SIG-M5 treated with dmso at 0.1 percent for 504 hours (cell line): ENCODE measurements around the gene SEMA5A.

Experiments
- DNase-seq: peaks from one replicate; lab custom pipeline; 2025; ENCODE audit not compliant: unreplicated experiment; lab: John Stamatoyannopoulos, UW

The SEMA5A gene

DNA sequence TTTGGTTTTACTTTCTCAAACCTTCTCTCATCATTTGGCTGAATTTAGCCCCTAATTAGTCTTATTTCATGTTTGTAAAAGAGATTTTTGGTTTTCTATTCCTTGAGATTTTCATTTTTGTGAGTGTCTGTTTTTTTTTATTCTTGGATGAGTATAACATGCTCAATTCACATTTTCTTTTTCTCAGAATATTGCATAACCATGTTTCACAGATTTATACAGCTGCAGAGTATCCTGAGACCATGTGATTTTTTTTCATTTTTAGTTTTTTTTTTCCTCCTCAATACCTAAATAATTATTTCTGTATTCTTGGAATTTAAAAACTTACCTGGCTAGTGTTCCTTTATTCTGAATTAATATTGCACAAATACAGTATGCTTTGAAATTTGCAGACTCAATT lies 361.9 kb downstream of the SEMA5A start:
- DNase-seq = no peak

DNA sequence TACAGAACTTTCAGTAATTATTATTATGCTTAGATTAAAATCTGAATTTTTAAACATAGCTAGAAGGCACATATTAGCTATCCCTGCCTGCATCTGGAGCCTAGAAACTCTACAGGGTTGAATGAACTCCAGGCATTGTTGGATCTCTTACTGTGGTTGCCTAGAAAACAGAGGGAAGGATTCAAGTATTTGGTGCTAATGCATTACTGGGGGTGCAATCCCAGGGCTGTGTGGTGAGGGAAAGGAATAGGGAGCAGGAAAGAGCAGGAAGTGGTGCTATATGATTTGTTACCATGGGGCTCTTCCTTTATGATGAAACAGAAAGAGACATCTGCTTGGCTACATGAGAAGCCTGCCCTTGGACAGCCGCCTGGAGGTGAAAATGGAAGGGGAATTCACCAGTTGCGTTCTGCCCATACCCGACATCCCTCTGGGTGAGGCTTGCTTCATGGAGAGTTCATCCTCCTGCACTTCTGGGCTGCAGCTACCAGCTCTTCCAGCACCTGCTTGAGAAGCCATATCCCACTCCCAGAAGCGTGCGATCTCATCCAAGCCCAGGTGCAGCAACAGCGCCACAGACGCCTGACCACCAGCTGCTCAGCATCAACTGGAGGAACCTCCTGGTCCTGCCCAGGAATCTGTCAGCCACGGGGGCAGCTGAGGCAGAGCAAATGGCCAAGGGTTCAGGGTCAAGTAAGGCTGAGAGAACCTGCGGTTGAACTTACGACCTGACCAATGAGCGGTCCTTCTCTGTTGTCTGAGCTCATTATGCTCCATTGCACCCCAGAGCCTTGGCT lies 362.8 kb downstream of the SEMA5A start:
- DNase-seq = no peak

DNA sequence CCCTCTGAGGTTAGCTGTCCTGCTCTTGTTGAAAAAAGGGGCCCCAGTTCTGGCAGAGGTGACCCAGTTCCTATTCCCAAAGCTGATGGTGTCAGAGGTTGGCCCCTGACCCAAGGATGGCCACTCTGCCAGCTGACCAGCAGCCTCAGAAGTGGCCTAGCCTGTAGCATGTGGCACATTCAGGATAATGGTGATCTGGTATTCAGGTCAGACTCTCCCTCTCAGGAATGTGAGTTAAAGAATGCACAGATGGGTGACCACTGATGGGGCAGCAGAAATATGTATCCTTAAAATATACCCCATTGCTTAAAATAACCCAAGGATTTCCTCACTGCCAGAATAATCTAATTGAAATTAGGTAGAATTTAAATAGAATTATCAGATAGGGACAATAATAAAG lies 369.2 kb downstream of the SEMA5A start:
- no peak for DNase-seq

DNA sequence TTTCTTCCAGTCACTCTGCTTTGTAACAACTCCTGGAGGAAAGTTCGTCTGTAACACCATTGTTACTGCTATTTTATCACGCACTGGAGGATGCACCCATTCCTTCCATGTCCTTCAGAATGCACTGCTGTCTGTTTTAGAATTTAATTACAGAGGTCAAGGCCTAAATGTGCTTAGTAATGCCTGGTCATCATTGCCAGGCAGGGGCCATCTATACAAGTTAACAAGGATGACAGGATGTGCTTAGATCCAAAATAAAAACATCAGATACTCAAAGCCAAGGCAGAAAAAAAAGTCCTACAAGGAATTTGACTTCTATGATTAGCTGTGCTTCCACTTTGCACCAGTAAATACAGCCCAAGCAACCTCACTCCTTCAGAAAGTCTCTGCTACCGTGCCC lies 371.4 kb downstream of the SEMA5A start:
- no peak for DNase-seq

DNA sequence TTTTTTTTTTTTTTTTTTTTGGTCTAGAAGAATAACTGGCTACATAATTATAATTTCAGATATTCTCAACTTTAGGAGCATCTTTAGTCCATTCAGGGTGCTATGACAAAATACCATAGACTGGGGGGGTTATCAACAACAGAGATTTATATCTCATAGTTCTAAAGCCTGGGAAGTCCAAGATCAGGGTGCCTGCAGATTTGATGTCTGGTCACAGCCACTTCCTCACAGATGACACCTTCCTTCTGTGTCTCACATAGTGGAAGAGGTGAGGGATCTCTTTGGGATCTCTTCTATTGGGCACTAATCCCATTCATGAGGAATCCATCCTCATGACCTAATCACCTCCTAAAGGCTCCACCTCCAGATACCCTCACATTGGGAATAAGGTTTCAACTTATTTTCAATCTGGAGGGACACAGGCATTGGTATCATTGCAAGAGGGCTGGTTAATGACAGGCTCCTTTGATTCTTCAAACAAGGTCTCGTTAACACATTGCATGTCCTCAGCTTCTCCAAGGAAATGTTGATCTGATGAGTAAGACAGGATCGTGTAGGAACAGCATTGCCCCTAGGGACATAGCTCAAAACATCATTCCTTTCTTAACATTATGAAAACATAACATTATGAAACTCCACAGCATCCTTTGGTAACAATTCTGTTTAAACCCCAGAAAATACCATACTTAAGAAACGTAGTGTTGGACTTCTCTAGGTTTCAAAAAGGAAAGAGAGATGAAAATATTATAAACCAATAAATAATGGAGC lies 372.4 kb downstream of the SEMA5A start:
- no peak for DNase-seq

DNA sequence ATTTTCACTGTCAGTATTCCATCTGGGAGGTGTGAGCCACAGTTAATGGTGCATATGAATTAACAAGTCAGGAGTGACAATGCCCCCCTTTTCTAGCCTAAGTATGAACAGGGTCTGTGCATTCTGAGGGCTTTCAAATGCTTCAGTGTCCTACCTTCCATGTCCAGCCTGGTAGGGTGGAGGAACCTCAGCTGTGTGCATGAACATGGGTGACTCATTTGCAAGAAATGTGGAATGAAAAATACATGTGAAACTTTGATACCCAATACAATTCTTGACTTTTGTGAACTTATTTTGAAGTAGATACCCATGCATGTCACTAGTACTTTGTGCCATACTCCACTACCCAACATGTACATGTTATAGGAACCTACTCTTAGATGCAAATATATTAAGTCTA lies 375.8 kb downstream of the SEMA5A start:
- DNase-seq = no peak

DNA sequence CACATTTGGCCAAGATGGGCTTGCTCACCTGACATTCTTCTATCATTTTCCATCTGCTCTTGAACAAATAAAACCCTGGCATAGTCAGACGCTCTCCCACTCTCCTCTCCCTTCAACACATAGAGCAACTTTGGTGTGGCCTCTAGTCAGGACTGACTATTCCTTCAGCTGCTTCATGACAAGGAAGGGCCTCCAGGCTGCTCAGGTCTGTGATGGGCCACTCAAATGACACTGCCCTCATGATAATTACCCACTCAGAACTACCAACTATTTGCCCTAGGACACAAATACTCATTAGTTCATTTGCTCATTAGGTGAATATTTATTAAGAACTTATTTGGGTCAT lies 376.3 kb downstream of the SEMA5A start:
- no peak for DNase-seq

DNA sequence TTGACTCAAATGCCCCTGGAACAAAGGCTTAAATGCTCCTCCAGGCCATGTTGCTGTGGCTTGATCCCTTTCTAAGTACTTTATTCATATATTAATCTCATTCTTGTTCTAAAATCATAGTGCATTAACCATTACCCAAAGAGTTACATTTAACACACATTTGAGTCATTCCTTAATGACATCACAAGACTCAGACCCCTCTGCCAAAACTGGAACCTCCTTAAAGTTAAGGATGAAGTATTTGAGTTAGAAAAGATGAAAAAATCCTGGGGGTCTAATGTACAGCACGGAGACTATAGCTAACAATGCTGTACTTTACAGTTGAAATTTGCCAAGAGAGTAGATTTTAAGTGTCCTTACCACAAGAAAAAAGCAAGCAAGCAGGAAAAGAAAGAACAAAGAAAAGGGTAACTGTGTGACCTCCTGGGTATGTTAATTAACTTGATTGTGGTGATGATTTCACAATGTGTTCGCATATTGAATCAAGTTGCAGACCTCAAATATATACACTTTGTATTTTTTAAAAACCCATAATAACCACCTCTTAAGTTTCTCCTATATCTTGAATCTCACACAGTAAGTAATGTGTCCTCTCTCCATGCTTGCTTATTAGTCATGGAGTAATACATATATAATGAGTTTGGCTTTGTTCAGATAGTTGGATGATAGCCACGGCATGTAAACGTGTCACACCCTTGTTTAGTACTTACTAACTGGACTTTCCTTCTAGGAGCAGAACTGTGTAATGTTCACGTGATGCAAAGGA lies 376.9 kb downstream of the SEMA5A start:
- DNase-seq = no peak

DNA sequence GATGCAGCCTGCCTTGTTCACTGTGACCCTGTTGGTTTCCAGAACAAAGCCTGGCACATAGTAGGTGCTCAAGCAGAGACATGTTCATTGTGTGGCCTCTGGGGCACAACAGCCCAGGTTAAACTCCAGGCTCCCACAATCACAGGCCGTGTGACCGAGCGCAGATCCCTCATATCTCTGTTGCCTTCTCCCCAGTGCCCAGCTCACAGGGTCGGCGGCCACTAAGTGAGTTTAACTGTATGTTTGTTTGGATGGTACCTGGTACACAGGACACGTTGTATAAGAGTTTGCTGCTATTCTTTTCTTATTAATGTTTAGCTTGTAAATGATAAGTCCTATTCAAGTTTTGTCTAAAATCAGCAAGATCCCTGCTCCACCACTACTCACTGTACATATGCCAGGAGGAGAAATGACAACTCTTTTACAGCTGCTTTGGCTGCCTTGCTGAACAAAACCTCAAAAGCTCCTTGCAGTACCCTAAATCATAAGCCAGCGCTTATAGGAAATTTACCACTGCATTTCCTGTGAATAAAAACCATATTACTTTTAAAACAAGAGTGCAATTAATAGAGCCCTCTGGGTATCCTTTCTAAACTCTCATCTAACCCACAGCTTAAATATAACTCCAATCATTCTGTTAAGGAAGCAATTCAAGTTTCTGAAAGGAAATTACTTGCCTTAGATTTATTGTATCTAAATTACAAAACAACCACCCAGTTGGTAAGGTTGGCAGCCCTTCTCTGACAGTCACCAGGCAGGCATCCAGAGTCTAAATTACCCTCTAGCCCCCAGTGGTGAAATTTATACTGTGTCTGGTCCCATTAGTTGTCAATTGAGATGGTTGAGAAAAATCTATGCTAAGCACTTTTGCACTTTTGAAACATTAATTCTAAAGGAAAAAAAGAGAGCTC lies 379.4 kb downstream of the SEMA5A start:
- no peak for DNase-seq

DNA sequence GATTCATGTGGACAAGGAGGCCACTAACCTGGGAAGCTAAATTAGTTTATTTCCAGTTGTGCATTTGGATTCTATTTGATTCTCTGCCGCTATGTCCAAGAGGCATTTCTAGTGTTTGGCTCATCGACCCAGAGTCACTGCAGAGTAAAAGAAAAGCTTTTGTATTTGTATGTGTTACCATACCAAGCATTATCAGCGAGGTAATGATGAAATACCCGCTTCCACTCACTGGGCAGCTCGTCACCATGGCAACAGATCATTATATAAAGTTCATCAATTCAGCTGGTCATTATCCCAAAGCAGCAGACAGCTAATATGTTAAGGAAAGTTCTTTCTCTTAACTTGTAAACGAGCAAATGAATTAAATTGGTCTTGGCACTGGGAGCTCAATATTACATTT lies 380.3 kb downstream of the SEMA5A start:
- no peak for DNase-seq

DNA sequence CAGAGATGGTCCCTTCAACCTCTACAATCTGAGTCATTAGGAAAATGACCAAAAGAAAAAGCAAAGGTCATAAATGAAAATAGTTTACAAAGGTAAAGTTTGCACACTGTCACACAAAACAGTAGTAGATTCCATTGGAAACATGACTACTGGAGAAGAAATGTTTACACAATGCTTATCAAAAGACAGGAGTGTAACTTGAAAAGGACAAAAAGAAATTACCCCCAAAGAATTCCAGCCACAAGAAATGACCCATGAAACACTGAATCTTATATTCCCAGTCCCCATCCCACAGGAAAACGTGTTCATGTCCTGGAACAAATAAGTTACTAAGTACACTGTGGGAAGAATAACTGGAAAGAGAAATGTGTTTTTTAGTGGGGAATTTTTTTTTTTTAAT lies 385.1 kb downstream of the SEMA5A start:
- no peak for DNase-seq

DNA sequence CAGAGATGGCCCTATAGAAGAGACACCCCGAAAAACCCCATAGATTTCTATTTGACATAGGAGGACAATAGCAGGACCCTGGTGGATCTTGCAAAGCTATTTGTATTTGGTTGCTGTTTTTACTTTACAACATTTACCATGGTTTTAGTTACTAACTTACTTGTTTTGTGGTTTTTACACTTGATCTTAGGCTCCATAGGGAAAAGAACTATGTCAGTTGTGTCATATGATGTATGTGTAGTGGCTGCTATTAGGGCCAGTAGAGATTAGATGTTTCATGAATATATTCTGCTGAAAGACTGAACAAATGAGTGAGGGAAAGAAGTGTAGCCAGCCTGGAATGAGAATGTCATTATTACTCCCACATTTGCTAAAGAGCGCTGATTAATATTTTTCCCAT lies 388.1 kb downstream of the SEMA5A start:
- no peak for DNase-seq

DNA sequence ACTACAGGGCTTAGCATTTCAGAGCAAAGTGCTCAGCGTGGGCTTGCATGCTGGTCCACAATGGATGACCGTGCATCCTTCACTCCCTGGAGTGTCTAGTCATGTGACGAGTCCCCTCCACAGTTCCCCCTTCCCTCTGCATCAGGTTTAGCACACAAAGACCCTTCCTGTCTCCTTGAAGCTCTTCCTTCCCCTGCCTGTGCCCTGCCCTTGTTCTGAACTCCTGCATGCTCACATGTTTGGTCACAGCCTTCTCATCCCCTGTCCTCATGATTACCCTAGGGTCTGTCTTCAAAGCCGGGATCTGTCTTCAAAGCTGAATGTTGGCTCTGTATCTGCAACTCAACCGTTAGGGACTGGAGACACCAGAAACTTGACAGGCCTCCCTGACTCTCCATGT lies 388.9 kb downstream of the SEMA5A start:
- no peak for DNase-seq

DNA sequence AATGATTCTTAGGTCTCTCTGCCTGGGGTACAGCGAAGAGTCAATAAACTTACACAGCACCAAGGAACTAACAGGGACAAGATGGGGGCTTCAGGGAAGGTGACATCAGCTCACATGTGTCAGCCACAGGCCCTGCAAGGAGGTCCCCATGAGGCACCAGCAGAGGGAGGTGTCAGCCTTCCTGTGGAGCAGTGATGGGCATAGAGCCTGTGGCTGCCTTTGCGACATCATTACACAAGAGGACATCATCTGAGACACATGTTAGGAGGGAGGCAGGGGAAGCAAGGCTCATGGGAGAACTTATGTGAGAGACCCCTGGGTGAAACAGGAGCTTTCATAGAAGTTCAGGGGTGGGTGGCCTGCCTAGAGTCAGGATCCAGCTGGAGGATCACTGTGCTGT lies 389.6 kb downstream of the SEMA5A start:
- peak; percentile 49 for DNase-seq

DNA sequence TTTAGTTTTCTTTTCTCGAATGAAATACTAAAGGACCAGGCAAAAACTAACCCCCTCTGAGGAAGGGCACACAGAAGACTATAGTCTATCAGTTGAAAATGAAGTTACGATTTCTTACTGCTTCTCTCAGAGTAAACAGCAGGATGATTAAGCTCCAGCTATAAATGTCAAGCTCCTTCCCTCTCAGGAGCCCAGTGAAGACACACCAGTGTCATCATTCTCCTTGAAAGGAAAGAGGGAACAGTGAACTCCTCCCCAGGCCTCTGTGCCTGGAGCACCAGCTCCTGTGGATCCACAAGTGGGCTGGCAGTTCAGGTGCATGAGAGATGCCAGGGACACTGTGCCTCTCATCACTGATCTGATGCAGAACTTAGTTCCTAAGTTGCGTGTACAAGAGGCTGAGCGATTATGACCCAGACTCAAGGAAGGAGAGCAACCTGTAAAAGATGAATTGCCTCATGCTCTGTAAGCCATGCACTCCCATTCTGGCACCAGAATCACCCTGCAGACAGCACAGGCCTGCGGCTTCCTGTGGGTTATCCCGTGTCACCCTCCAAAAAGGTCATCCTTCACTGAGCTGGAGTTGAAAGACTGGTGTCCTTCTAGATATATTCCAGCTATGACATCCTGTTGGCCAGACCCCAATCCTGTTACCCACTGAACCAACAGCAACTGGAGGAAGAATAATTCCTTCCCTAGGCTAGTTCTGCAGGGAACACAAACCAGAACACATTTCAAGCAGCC lies 394.0 kb downstream of the SEMA5A start:
- no peak for DNase-seq

DNA sequence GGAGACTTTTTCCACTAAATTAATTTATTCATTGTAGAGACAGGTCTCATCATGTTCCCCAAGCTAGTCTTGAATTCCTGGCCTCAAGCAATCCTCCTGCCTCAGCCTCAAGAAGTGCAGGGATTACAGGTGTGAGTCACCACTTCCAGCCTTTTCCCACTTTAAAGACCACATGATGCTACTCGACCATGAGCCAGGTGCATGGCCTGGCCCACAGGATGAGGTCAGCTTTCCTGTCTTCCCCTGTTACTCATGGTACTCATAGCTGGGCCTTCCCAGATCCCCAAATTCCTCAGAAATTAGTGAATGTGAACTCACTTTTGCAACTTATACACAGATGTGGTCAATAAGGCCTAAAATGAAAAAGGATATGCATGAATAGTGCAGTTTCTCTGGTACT lies 395.9 kb downstream of the SEMA5A start:
- DNase-seq = no peak

DNA sequence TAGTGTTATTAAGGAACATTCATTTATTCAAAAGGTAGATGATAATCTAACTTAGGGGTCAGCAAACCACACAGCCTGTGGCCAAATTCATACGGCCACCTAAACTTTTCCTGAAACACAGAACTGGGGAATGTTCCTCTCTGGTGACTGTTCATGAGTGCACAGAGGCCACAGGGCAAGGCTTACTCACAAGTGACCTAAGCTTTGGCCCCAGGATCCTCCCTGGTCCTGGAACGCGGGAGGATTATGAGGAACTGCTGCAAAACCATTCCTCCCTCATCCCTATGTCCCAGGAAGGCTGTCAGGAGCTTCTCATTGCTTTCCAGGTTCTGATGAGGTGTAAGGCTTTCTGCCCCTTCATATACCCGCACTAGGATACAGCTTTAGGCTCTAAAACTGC lies 397.6 kb downstream of the SEMA5A start:
- no peak for DNase-seq

DNA sequence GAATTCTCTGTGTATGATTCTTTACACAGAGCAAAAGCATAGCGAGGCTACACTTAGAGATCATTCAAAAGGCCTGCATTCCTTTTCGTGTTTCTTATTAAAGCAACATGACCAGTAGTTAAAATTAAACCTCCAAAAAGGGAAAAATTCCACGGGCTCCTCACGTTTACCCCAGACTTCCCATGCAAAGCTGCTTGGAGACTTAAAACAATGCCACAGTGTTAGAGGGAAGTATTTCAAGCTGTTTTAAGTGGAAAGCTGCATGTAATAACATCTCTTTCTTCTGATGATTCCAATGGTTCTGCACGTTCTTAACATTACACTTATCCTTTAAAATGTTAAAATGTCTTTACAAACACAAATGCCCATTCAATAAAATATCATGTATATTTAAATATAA lies 405.2 kb downstream of the SEMA5A start:
- DNase-seq = no peak

DNA sequence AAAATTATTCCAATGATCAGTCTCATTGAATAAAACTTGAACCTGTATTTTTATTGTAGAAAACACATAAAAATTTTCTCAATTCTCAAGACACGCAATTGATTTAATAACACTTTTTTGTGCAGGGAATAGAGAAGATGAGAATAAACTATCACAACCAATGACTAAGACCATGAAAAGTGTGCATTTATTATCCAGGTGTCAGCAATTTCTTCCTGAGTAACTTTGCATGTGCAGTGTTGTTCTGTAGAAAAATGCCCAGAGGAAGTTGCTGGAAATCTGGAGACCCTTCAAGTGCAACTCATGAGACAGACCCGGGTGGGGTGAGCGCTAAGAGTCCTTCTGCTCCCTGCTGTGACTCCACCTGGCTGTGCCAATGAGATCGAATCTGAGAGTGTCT lies 405.7 kb downstream of the SEMA5A start:
- DNase-seq = no peak

DNA sequence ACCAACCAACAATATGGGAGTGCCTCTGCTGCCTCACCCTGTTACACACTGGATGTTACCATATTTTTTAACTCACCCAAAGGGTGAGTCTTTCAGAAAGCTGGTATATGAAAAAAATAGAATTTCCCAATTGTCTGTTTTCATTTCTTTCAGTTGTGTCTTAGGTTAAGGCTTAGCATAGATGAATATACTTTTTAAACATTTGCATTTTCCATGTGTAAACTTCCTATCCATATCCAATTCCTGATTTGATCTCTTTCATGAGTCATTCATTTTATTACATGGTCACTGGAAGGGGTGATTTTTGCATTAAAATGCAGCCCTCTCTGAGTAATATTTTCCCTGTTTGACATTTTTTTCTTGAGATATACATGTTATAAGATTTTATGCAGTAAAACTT lies 406.5 kb downstream of the SEMA5A start:
- no peak for DNase-seq
